Activated CD4-positive, alpha-beta T cell treated with anti-CD3 and anti-CD28 coated beads for 48 hours (primary cell): ENCODE measurements around the gene TACR1.

ENCODE experiments used
- DNase-seq: peaks from one replicate; pipeline ENCODE4 v3.0.0-alpha.2; 2020

Gene TACR1

DNA sequence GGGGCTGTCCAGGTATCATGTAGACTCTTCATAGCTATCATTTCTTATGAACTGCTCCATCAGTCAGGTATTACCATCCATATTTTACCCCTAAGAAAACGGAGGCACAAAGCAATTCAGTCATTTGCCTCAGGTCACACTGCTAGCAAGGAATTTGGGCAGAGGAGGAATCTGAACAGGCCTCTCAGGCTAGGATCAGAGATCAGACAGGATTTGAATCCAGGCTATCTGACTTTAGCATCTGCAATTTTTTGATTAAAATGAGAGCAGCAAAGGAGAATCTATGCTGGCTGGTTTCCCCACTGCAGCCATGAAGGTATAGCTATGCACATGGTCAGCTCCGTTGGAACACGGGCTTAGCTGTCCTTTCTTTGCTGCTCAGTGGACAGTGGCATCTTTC, 60.1 kb downstream of the TACR1 start:
- no peak for DNase-seq

DNA sequence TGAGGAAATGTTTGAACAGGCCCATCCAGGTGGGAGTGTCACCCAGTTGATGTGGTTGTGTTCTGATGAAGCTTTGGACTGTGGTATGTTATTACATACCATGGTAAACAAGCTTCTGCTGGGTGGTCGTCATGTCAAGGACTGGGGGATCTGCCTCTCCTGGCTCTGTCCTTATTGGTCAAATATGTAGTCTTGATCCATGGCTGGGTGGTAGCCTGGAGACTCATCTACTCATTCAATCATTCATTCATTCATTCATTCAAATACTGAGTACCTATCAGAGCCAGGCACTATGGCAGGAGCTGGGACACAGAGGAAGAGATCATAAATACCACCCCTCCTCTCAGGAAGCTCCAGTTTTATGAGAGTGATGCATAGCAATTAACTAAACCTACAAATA, 60.8 kb downstream of the TACR1 start:
- no peak for DNase-seq

GRCh38 chr2:75135776-75136400, 63.4 kb downstream of the TACR1 start:
- DNase-seq, result no peak

DNA sequence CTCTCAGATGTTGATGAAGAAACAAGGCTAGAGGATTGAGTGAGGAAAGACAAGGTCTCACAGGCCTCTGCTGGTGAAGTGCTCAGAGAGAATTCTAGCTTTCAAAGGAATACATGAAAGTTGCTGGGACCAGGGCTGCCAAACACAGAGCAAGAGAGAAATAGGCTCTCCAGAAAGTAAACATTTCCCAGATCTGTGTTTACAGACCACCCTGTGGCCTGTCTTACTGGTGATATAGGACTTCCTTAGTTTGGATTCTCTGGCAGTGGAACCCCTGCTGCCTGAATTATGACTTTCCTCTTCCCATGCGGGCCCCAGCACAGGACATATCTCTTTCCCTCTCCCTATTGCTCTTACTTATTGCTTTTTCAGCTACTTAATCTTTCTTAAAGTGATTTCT, 64.5 kb downstream of the TACR1 start:
- no peak for DNase-seq

- no peak for DNase-seq
Measured at GRCh38 chr2:75133621-75134570, 65.4 kb downstream of the TACR1 start.

GRCh38 chr2:75130171-75130570, 69.1 kb downstream of the TACR1 start:
- DNase-seq, result no peak

DNA sequence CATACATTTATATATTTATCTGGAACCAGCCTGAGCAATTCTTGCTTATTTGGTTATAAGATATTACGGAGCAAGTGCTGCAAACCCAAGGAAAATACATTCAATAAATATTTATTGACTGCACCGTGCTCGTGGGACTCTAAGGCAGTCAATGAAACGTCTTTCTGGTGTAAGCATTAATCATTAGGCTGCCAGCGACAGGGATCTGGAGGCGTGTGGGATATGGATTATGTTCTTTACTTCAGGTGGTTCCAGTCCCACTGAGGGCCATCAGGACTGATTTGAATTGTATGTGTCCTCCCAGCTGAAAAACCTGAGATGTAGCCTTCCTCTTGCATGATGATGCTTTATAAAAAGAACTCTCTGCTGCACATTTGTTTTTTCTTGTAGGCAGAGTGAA, 75.4 kb downstream of the TACR1 start:
- no peak for DNase-seq

DNA sequence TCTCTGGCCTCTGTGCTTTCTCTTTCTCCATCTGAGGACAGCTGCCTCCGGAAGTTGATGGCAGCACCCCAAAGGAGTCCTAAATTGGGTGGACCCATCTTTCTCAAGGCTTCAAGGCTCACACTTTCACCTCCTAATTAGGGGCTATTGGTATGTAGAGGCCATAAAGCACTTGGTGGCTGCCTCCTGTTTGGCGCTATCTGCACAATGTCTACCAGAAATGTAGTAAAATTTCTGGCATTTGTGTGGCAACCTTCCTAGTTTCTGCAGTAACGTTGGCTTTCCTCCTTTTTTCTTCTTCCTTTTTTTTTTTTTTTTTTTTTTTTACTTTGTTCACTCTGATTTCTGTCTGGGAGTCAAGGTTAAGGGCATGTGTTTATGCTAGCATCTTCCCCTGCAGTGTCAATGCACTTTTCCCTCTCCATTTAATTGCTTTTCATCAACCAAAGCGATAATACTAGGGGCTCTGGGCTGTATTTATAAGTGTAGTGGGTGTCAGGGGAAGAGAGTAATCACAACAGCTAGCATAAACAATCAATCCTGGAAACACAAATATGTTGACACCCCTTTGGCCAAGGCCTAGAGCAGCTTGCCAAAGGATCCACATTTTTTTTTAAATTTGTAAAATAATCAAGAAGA, 86.0 kb downstream of the TACR1 start:
- no peak for DNase-seq

- no peak for DNase-seq
Measured at GRCh38 chr2:75108937-75109482, 90.3 kb downstream of the TACR1 start.

DNA sequence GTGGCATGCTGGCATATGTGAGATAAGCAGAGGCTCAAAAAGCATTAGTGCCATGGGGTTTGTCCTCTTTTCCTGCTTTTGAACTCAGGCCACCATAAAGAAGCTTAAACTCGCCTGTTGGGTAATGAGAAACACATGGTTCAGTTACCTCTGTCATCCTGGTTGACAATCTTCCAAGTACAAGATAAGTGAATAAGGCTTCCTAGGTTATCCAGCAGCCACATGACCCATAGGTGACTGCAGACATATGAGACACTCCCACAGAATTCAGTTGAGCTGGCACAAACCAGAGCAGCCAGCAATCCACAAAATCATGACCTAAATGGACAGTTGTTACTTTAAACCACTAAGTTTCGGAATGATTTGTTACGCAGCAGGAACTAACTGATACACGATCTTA, 97.3 kb downstream of the TACR1 start:
- no peak for DNase-seq

DNA sequence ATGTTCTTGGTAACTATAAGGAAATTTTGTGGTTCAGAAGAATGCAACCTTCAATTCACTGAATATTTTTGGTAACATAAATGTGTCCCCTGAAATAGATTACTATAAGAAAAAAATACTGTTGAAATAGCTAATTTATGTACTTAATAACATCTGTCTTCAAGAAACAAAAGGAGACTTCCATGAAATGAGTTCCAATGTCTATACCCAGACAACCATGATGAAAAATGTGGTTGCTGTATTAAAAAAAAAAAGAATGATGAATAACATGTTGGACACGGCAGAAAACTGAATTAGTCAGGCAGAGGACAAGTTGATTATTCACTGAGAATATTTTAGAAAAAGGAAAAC, 98.5 kb downstream of the TACR1 start:
- DNase-seq, result no peak

DNA sequence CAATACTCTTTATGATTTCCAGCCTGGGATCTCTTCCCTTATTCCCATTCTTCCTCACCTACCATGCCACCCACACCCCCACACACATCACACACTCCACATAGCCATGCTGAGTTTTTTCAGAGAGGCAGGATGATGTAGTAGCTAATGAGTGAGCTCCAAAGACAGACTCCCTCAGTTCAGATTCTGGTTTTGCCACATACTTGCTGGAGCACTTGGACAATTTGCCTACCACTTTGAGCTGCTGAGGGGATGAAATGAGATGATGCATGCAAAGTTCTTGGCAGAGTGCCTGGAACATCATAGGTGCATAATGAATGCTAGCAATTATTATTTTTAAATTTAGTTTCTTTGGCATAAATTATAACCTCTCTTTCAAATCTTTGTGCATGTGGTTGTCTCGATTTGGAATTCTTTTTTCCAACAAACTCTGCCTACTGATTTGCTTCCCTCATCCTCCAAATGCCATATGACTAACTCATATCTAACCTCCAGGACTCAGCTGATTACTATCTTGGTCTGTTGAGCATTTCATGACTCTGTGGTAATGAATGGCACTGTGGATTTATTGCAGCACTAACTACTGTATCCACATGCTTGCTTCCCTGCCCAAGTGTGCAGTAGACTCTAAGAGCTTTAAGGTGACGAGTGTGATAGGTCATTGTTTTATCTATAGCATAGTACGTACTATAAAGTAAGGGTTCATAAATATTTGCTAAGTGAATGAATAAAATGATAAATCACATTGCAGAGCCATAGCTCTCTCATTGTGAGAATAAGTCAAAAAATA, 99.1 kb downstream of the TACR1 start:
- DNase-seq, result no peak

DNA sequence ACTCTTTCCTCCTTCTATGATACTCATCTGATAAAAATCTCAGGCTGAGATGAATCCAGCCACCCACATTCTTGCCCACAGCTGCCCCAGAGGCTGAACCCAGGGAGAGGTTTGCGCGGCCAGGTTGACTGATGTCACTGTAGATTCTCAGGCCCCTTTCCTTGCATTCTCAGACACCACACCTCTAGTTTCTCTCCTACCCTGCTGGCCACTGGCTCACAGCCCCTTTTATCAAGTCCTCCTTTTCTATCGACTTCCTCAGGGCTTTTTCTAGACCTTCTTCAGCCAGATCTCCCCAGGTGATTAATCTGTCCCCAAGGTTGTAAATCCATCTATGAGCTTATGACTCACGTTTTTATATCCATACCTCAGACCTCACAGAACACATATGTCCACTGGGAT, 99.8 kb downstream of the TACR1 start:
- DNase-seq, result no peak

DNA sequence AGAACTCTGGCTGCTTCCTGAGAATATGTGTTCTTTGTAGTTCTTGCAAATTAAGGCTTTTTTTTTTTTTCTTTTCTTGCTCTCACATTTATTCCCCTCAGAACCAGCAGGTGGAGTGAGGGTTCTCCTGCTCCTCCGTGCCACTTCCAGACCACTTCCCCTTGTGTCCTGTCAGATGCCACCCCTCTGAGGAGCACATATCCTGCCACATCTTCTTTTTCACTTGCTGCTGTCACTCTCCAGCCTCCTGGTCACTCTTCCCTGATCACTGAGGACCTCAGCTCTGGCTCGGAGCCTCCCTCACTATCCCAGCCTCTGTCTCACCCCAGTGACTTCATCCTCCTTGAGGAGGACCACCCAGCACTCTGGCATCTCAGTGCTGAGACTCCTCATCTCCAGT, 100.5 kb downstream of the TACR1 start:
- no peak for DNase-seq

DNA sequence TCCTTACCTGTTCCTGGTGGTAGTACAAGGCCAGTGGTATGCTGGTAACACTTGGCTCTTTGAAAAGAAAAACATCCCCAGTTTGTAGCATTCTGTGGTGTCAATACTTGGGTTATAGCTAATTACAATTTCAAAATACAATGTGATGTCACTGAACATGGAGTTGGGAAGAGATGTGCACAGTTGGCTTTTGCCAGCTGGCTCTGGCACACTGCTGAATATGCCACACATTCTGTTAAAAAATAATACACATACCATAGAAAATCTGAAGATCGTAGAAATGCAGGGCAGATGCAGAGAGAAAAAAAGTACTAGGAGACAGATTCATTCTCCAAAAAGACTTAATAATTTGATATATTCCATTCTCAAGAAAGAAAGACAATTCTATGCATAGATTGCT, 101.5 kb downstream of the TACR1 start:
- no peak for DNase-seq

DNA sequence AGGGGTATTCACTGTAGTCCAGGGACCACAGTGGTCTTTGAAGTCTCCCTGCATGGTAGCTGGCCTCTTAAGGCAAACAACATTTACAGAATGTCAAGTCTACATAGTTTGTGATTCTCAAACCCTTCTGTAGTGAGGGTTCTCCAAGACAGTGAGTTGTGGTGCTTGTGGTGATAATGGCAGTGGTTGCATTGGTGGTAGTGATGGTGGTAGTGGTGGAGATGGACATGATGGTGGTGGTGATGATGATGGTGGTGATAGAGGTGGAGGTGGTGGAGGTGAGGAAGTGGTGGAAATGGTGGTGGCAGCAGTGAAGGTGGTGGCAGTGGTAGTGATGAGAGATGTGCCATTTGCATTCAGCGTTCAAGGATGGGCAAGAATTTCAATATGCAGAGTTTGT, 104.9 kb downstream of the TACR1 start:
- DNase-seq, result no peak

GRCh38 chr2:75090770-75091515, 108.4 kb downstream of the TACR1 start:
- no peak for DNase-seq

GRCh38 chr2:75089471-75089870, 109.8 kb downstream of the TACR1 start:
- DNase-seq, result no peak

GRCh38 chr2:75088791-75089190, 110.5 kb downstream of the TACR1 start:
- DNase-seq, result no peak

DNA sequence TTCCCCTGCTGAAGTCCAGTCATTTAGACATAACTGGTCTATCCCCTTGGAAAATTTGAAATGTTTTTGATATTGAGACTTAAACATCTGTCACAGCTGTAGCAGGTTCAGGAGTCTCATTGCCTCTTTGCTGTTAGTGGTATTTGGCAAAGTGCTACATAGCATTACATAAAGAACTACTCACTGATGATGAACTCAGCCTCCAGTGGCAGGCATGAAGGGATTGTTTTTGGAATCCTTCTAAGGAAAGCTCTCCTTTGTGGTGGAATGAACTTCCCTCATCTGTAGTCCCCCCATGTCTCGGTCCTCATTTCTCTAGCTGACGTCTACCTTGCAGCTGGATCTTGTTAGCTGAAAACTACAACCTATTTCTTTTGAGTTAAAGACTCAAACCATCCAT, 111.6 kb downstream of the TACR1 start:
- no peak for DNase-seq

GRCh38 chr2:75079575-75079974, 119.7 kb downstream of the TACR1 start:
- no peak for DNase-seq

DNA sequence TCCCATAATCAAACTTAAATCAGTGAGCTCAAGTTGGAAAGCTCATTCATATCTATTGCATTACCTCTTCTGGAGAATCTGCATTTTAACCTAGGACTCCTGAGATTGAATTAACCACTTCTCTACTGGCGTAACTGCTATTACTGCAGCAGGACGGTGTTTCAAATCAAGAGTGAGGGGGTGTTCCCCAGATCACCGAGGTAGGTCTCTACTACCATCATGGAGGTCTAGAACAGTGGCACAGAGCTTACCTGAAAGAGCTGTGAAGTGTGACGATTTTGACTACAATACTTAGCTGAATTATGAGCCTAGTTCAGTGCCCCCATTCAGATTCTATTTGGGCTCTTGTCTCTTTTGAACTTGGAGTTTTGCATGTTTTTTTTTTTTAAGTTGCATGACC, 121.4 kb downstream of the TACR1 start:
- DNase-seq, result no peak
